Cerebellar cortex (tissue), 1 donor: ENCODE results near the gene TP53AIP1.

Experiments
- DNase-seq: peaks from one replicate; pipeline ENCODE4 v3.0.0-alpha.2; 2015; ENCODE audit warnings: low spot score

Gene TP53AIP1

DNA sequence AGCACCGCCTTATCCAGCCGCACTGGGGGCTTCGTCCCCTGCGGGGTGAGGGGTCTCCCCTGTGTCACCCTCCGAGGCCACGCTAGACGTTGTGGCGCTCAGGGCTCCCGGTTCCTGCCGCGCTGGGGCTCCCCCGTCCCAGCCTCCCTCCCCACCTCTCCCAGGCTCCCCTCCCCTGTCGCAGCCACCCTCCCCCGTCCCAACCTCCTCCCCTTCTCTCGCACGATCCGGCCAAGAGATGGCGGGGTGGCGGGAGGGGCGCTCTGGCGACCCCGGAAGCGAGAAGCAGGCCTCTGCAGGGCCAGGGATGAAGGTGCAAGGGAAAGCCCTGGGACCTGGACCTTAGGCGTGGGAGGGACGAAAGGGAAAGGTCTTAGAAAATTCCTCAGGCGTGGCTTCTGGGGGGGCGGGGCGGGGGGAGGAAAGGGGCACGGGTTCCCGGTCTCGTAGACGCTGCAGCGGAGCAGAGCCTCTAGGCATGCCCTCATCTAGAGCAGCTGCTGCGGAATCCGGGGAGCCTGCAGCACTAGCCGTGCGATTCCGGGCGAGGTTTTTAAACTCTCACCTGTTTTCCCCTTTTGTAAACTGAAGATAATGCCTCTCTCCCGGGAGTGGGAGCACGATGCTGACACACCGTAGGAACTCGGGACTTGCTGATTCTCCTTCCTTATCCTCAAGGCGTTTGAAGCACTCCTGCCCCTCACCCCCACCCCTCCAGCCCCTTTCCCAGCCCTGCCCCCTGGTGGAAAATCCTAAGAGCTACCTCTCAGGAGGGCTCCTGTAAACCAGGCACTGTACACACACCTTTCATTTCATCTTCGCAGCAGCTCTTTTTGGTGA is 37.1 kb downstream of the TP53AIP1 start:
- DNase-seq = no peak

DNA sequence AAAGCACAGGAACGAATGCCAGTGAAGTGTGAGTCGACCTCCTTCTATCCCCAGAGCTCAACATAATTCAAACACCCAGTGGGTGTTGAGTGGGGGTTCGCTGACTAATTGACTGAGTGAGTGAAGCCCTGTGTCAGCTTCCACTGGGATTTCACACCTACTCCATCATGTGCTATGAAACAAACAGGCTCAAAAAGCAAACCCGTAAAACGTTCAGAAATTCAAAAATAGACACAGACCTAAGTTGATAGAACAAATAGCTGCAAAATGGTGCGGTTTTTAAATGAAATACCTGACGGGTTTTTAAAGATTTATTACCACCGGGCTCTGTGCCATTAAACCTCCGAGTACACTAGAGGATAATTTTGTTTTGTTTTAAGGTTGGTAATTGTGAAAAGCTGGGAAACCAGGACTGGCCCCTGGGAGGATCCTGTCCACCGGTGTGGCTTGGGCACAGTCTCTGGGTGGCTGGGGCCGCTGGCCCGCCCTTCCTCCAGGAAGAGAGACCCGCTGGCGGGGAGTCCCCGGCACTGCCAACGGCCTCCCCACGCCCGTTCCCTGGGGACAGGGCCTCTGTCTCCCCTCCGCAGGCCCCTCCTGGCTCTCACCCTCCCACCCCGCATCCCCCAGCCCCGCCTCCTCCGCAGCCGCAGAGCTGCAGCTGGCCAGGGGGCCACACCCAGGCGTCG is 37.9 kb downstream of the TP53AIP1 start:
- no peak for DNase-seq

DNA sequence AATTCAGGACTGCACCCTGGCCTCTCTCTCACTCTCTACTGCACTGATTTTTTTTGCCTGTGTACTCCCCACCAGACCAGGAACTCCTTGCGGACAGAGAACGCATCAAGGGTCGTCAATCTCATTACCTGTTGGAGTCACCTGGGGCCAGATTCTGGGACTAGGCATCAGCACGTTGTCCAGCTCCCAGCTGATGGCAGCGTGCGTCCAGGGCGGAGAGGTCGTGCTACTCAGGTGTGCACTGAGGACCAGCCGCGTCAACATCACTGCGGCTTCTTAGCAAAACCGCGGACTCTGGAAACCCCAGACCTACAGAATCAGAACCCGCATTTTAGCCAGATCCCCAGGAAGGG is 38.4 kb downstream of the TP53AIP1 start:
- DNase-seq = no peak

DNA sequence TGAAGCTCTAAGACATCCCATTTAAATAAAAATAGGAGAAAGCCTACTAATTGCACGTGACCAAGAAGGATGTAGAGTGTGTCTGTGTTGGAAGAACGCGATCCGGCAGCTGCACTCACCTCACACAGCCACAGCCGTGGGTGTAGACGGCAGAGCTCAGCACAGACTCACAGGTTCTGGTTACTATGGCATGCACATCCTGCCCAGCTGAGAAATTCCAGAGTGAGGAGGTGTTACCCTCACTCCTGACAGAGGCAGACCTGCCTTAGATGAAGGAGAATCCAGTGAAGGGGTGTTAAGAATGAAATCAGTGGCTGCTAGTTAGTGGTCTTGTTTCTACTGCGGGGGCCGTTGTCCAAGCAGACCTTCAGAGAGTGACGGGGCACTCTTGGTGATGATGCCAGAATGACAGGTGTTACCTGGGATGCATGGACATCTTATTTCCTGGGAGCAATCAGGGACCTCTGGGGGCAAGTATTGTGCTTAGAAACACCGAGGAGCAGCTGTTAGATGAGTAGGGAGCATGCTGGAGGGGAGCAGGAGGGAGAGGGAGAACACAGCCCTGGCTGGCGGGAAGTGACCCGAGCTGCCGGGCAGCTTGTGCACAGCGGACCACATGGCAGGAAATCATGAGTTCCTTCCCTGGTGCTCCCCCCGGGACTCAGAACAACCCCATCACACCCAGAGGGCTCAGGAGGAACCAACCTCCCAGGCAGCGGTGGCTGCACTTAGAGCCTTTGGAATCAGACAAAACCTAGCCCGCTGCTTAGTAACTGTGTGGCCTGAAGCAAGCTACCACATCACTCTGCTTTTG is 39.2 kb downstream of the TP53AIP1 start:
- DNase-seq = no peak

DNA sequence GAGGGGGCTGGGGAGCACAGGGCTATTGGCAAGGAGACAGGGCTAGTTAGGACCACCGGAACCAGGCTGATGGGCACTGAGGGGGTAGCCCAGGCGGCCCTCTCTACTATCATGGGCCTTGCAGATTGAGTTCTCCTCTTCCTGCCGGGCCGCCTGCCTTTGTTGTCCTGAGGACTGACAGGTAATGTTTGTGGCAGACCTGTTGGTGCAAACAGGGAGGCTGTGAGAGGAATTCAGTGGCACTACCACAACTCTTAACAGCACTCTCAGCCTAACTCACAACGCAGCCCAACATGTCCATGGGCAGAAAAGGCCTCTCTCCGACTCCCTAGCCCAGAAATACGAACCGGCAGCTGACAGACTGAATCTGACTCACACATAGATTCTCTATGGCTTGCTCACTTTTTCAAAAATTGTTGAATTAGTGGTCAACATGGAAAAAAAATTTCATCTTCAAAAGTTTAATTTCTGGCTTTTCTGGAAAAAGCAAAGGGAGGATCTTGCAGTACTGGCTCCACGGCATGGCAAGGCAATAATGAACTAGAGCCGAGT is 40.1 kb downstream of the TP53AIP1 start:
- DNase-seq = no peak

DNA sequence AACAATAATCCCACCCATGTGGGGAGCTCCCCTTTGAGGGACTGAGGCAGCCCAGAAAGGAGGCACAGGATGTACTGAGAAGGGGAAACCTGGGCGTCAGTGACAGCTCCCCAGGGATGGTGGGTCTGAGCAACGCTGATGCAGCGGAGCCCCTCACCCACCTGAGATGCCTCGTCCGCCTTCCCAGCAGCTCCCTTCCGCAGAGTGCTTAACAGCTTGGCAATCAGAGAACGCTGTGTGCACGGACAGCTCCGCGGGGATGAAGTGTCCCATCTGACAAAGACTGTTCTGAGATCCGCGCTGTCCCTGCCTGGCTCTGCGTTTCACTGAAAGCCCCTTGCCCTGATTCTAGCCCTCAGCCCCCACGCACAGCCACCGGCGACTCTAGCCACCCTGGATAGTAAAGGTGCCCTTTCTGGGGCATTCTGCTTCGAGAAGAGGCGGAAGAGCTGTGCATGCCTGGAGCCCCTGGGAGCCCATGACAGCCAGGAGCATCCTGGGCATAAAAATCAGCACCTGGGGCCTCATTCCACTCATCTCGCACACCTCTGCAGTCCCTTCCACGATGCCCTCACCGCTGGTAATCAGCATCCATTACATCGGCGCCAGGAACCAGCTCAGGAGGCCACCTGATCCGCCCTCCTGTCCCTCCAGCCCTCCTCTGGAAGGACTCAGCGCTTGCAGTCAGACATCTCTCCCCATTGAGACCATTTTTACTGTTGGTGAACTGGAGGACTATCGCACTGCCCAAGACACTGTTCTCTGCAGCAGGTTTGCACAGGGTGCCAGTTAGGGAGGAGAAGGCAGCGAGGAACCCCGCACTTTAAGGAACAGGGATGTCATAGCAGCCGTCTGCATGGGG is 40.8 kb downstream of the TP53AIP1 start:
- DNase-seq = no peak

DNA sequence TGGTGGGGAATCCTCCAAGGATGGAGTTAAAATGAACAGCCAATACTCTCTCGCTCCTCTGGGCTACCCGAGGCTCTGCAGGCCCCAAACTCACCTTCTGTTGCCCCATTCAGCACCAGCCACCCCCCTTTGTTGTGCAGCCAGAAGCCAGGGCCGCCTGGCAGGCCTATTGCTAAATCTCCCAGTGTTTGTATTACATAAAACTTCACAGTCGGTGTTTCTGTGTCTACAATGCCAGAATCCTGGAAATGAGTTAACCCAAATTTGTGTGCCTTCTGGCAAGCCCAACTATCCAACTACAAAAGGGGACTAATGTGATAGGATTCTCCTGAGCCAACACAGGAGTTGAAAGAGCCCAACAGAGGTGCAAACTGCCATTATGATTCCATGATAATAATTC is 42.2 kb downstream of the TP53AIP1 start:
- peak; percentile 84 for DNase-seq

DNA sequence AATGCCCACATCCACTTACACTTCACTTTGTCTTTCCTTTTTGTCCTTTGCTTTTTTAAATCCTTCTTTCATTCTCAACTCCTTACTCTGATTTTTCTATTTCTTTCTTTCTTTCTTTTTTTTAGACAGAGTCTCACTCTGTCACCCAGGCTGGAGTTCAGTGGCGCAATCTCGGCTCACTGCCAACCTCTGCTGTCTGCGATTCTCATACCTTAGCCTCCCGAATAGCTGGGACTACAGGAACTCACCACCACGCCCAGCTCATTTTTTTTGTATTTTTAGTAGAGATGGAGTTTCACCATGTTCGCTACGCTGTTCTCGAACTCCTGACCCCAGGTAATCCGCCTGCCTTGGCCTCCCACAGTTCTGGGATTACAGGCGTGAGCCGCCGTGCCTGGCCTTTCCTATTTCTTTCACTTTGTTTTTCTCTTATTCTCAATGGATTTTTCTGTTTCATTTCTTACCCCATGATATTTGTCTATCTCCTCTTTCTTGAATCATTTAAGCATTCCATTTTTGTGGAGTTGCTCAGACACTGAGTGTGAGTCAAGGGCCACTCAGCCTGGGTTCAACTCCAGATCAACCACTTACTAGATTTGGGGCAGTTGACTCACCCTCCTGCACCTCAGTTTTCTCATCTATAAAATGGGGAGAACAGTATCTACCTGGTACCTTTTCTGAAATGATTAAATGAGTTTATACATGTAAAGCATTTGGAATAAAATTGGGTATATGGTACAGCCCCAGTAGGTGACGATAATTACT is 43.9 kb downstream of the TP53AIP1 start:
- no peak for DNase-seq

DNA sequence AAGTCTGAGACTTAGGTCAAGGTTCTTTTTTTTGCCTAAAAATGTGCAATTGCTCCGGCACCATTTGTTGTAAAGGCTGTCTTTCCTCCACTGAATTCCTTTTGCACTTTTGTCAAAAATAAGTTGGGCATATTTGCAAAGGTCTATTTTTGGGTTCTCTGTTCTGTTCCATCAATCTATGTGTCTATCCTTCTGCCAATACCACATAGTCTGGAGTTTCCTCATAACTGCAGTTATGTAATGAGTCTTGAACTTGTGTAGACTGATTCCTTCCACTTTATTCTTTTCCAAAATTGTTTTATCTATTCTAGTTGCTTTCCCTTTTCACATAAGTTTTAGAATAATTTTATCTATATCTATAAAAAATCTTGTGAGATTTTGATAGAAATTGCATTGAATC is 44.8 kb downstream of the TP53AIP1 start:
- DNase-seq = no peak

DNA sequence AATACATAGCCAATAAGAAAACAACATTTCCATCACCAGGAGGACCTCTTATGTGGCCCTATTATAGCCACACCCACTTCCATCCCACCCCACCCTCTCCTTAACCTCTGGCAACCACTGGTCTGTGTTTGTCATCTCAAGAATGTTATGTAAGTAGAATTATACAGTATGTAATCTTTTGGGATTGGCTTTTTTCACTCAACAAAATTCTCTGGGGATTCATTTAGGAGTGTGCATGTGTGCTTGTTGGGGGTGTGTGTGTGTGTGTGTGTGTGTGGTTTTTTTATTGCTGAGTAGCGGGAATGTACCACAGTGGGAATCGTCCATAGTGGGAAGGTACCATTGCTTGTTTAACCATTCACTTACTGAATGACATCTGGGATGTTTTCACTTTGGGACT is 46.3 kb downstream of the TP53AIP1 start:
- DNase-seq = no peak

DNA sequence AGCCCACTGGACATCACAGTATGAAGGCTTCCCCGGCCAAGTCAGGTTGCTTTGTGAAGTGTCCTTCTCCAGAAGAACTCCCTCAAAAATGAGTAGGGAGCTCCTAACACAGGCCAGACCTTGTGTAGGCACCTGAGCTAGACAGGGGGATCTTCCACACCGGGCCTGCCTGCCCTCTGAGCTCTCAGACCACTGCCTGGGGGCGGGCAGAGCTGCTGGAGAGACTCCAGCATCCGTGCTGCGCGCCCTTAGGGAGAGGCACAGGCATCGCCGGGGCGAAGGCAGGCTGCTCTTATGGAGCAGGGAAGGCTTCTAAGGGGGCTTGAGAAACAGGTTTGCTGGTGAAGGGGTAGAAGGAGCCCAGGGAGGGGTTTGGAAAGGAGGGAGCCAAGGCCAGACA is 47.1 kb downstream of the TP53AIP1 start:
- no peak for DNase-seq

DNA sequence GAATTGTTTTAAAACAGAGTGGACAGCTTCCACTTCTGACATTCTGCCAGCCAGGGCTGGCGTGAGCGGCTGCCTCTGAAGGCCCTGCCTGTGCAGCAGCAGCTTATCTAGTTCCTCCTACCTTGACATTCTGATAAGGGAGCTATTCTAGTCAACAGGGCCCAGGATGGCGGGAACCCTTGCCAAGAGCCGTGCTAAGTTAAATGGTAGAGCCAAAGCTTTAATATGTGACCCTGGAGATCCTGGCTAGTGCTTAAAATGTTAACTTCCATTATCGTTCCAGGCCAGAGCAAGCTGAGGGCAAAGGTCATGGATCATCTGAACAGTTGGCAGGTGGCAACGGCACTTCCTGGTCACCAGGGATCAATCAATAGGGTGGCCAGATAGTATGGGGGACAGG is 48.0 kb downstream of the TP53AIP1 start:
- DNase-seq = no peak

DNA sequence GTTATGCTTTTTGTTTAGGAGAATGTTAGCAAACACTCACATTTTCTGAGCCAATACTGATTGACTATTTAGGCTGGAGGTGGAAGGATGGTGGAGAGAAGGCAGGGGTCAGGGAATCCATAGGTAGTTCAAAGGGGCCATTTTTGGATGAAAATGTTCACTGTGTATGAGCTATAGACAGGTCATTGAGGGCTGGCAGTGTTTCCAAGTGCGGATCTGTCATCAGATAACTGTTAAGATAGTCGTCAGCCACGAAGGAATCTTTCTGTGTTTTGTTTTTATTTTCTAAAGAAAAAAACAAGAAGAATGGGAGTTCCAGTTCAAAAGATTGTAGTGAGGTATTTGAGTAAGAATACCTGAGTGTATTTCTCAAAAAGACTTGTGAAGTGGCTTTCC is 48.4 kb downstream of the TP53AIP1 start:
- no peak for DNase-seq

DNA sequence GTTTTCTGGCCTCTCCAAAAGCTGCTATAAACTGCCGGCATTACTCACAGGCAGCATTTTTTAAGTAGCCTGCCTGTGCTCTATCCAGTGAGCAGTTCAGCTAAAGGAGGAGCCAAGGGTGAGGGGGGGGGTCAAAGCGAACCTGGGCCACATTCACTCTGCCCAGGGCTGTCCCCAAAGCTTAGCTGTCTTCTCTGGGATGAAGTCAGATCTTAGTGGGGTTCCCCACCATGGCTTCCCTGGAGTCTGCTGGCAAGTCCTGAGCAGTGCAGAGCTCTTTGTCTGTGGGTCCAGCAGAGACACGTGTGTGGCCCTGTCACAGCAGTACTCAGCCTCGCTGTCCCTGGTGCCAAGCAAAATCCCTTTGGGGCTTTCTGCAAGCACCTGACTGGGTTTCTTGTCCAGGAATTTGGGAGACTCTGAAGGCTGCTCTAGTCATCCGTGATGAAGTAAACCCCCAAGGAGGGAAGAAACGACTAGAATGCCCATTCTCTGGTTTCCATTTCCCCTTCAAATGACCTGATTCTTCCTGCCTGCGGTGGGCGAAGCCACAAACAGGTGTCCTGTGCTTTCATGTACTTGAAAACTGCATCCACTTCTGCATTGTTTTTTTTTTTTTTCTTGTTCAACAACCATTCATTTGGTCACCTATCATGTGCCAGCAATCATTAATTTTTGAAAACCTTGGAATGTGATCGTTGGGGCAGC is 48.9 kb downstream of the TP53AIP1 start:
- DNase-seq = no peak

DNA sequence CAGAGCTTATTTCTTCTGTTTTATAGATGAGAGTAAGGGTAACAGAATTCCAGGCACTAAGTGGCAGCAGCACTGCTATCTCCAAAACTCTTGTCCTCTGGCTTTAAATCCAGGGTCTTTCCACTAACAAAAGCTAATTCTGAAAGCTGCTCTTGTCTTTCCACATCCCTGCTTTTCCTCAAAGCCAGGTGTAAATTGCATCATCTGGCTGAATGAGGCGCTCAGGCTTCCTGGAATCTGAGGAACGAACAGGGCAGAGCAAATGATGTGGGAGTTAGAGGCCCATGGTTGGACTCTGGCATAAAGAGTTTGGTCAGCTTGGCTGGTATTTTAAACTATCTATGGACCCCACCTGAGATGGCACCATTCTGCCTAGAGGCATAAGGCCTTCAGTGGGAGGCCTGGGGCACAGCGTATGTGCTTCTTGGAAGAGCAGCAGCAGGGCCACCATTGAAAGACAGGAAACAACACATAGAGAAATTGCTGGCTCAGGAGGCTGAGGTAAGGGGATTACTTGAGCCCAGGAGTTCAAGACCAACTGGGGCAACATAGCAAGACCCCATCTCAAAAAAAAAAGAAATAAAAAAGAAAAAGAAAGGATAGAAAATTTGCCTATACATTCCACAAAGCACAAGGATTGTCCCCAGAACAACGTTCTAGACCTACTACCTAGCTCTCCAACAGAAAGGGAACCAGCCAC is 49.7 kb downstream of the TP53AIP1 start:
- peak; percentile 62 for DNase-seq

DNA sequence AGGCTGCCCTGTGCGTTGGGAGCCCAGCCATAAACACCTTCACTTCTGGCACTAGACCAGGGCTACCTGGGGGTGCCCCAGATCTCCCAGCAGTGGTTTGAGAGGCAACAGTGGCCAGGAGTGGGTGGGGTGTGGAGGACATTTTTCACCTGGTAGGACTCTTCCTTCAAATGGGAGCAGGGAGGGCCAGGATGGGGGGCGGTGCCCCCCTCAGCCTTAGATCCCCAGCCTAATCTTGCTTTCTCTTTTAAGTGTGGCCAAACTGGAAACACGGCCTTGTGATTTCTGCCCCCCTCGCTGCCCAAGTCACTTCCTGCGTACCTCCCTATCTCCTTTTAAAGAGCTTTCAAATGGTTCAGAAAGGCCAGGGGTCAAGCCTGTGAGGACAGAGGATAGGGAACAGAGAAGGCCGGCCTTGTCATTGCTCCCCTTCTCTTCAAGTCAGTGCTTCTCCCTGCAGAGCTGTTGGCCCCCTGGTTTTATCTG is 50.7 kb downstream of the TP53AIP1 start:
- no peak for DNase-seq

DNA sequence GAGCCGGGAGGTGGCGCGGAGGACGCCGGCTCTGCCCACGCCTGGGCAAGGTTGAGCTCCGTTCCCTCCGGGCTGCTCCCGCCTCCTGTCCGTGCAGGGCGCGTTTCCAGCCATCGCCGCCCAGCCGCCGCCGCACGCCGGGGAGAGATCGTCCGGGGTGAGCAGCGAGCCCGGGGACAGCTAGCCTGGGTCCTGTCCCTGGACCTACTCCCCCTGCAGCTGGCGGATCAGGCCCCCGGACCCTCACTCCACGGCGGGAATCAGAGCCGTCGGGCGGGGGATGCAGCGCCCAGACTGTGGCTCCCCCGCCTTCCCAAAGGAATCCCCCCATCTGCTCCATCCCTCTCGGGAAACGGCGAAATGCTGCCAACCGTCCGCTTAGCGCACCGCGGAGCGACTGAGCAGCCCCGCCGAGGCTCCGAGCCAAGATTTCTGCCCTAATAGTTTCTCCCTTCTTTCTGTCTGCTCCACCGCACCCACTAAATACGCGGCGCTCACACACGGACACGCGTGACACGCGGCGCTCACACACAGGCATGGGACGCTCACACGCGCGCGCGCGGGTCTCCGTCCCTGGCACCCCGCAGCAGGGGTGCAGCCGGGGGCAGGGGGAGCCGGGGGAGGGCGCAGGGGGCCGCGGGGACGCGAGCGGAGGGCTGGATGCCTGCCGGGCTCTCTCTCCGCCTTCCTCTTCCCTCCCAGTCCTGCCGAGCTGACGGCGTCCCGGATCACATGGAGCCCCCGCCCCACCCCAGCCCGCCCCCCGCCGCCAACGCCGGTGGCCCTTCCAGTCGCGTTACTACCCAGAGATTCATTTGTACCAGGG is 51.9 kb downstream of the TP53AIP1 start, which contains the start of gene KCNJ5:
Gene KCNJ5 (plus strand): TSS at position 814 of the 826 bp plus-strand sequence. CDS start 19,918 bp downstream, outside the sequence.
- DNase-seq = no peak

DNA sequence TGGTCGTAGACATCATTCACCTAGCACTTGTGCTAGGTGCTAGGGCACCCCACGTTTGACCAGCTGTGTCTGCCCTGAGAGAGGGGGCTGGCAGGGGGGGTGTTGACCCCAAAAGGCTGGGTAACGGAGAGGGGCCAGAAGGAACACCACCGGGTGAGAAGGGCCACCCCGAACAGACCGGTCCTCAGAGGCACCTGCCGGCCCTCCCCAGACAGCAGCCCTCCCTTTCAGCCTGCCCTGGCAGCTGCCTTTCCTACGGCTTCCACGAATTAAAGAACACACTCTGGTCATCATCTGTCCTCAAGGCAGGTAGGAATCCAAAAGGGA is 52.5 kb downstream of the TP53AIP1 start:
- no peak for DNase-seq
